WERI-Rb-1 (cell line): ENCODE data around the gene C3orf22.
"Not testable (repeated sequence)": the region's sequence is repeated elsewhere in the genome, so short reads cannot be mapped to it uniquely, and the experiment has no call there.

ENCODE experiments used
- DNase-seq: peaks from one replicate; pipeline ENCODE4 v3.0.0-alpha.2; 2020
- H3K27ac ChIP-seq: fragments of 250-450 bp; sonication (Bioruptor Pico); 2 replicates; pipeline ENCODE4 v1.5.1; 2020; ENCODE audit warnings: mild to moderate bottlenecking, moderate library complexity
- H3K27me3 ChIP-seq: fragments of 250-450 bp; sonication (Bioruptor Pico); 2 replicates; pipeline ENCODE4 v1.5.1; 2021; ENCODE audit warnings: mild to moderate bottlenecking, low read depth, moderate library complexity; ENCODE audit not compliant: insufficient read depth, severe bottlenecking
- H3K36me3 ChIP-seq: fragments of 250-450 bp; sonication (Bioruptor Pico); 2 replicates; pipeline ENCODE4 v1.5.1; 2020; ENCODE audit warnings: mild to moderate bottlenecking, moderate library complexity
- H3K4me3 ChIP-seq: 2 replicates; pipeline ENCODE4 v1.5.1; 2011; ENCODE audit warnings: low read depth, mild to moderate bottlenecking, control low read depth, low read length
- H3K9me3 ChIP-seq: fragments of 250-450 bp; sonication (Bioruptor Pico); 2 replicates; pipeline ENCODE4 v1.5.1; 2021; ENCODE audit warnings: mild to moderate bottlenecking, moderate library complexity; ENCODE audit not compliant: severe bottlenecking
- CTCF ChIP-seq: IDR thresholded peaks from 2 replicates; pipeline ENCODE4 v1.5.1; 2011; ENCODE audit warnings: low read depth, mild to moderate bottlenecking, control low read depth, inconsistent platforms, low read length

C3orf22 gene

GRCh38 chr3:126558336-126559071 is at the start of gene C3orf22:
C3orf22 (minus strand) TSS chr3:126558932; CDS start chr3:126553390, 5,542 bp downstream.
- no peak for DNase-seq
- Histone ChIP-seq H3K9me3 (no peaks in the 10 kb centered on the region), H3K36me3 (no peaks in the 10 kb centered on the region), H3K27ac (no peak within 1 kb of the TSS), H3K4me3 (no peak within 1 kb of the TSS), H3K27me3 (no peaks in the 10 kb centered on the region)
- TF ChIP-seq CTCF: no peak

- DNase-seq: no peak
- no peak overlapping the region for H3K27ac ChIP-seq
- peaks cover 37% of the 10 kb centered on the region for H3K36me3 ChIP-seq
- no peak for TF ChIP-seq CTCF
- no peak overlapping the region for H3K4me3 ChIP-seq
- H3K27me3 ChIP-seq: no peaks in the 10 kb centered on the region
- H3K9me3 ChIP-seq: no peaks in the 10 kb centered on the region
Measured at GRCh38 chr3:126607214-126607908, 48.6 kb upstream of the C3orf22 start.

GRCh38 chr3:126606001-126606400 is 47.3 kb upstream of the C3orf22 start:
- DNase-seq: no peak
- peaks cover 32% of the 10 kb centered on the region for H3K36me3 ChIP-seq
- H3K4me3 ChIP-seq: no peak overlapping the region

GRCh38 chr3:126604691-126605090 is 46.0 kb upstream of the C3orf22 start:
- no peak for DNase-seq
- Histone ChIP-seq H3K27ac (no peak overlapping the region), H3K27me3 (no peaks in the 10 kb centered on the region), H3K9me3 (no peaks in the 10 kb centered on the region), H3K4me3 (no peak overlapping the region), H3K36me3 (peaks cover 21% of the 10 kb centered on the region)
- TF ChIP-seq CTCF: no peak

More at GRCh38 chr3:126606001-126606400, 47.3 kb upstream of the C3orf22 start:
- Histone ChIP-seq H3K27ac (no peak overlapping the region), H3K9me3 (no peaks in the 10 kb centered on the region), H3K27me3 (no peaks in the 10 kb centered on the region)
- no peak for TF ChIP-seq CTCF

- no peaks in the 10 kb centered on the region for H3K9me3 ChIP-seq
- H3K27ac ChIP-seq: no peak overlapping the region
- no peaks in the 10 kb centered on the region for H3K27me3 ChIP-seq
Measured at GRCh38 chr3:126599101-126599500, 40.4 kb upstream of the C3orf22 start.

GRCh38 chr3:126595479-126595878 is 36.7 kb upstream of the C3orf22 start:
- H3K4me3 ChIP-seq, H3K36me3 ChIP-seq, H3K27me3 ChIP-seq: not testable (repeated sequence)

More at GRCh38 chr3:126599101-126599500, 40.4 kb upstream of the C3orf22 start:
- no peak overlapping the region for H3K4me3 ChIP-seq
- no peak for DNase-seq
- H3K36me3 ChIP-seq: no peaks in the 10 kb centered on the region
- TF ChIP-seq CTCF: no peak

GRCh38 chr3:126591515-126591914 is 32.8 kb upstream of the C3orf22 start:
- H3K27ac ChIP-seq, H3K9me3 ChIP-seq, H3K36me3 ChIP-seq, DNase-seq, H3K4me3 ChIP-seq, H3K27me3 ChIP-seq: not testable (repeated sequence)

More at GRCh38 chr3:126595479-126595878, 36.7 kb upstream of the C3orf22 start:
- H3K27ac ChIP-seq, H3K9me3 ChIP-seq, DNase-seq: not testable (repeated sequence)
